Measurements from ENCODE around the gene CTNNA1.
"Not testable (repeated sequence)": the region's sequence is repeated elsewhere in the genome, so short reads cannot be mapped to it uniquely, and the experiment has no call there.

Gene CTNNA1

DNA sequence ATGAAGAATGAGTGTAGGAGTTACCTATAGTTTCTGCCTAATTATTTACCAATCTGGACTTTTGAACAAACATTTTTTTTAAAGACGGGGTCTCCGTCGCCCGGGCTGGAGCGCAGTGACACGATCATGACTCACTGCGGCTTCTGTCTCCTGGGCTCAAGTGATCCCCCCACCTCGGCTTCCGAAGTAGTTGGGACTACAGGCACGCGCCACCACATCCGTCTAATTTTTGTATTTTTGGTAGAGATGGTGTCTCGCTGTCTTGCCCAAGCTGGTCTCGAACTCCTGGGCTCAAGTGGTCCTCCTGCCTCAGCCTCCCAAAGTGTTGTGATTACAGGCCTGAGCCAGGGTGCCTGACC lies 1.5 kb downstream of the CTNNA1 start:
- peaks cover 0 to 43% (median 37%) of the 10 kb centered on the region in 5 donors for H3K4me1 ChIP-seq (ENCODE audit: control insufficient read depth in 5 of 5, insufficient read depth in 5 of 5, low read length in 5 of 5)
- no peaks in the 10 kb centered on the region for H3K27me3 ChIP-seq (ENCODE audit: control insufficient read depth in 5 of 5, insufficient read depth in 4 of 5, low read length in 5 of 5)
- H3K36me3 ChIP-seq (ENCODE audit: control insufficient read depth in 5 of 5, insufficient read depth in 5 of 5, low read length in 5 of 5), result peaks cover 0 to 14% (median 4%) of the 10 kb centered on the region in 5 donors
- H3K4me3 ChIP-seq (ENCODE audit: low read depth in 1 of 5, low read length in 5 of 5), result peak overlapping the region; percentile 75 to 89 (median 88)
- H3K9ac ChIP-seq (ENCODE audit: low read length in 5 of 5), result peak overlapping the region in 4 of 5 donors; percentile 73 to 99 (median 93)
- H3K27ac ChIP-seq (ENCODE audit: low read depth, low read length), result peak overlapping the region; percentile 96
- H3K9me3 ChIP-seq (ENCODE audit: control insufficient read depth in 5 of 5, low read length in 5 of 5), result peaks cover 0 to 3% (median 0%) of the 10 kb centered on the region in 5 donors

DNA sequence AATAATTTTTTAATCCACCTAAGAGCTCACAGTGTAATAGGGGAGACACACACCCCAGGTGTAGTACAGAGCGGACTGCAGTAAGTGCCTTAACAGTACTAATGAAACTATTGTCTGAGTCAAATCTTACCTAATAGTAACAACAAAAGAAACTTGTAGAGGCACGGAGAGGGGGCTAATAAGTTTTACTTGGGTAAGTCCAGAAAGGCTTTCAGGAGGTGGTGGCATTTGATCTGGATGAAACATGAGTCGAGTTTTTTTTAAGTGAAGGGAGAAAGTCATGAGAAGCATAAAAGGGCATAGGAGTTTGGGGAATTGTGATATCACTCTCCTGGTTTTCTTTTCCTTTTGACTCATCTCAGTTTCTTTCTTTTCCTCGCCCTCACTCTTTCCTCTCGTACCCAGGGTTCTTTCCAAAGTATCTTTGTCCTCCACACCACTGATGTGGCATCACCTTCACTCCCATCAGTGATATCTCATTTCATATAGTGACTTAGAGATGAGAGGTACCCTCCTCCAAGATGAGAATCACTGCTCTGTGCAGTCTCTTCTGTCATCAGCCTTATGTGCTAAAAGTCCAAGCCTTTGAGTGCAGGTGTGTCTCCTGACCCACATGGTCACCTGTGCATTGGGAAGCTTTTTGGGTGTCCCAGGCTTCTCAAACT lies 2.0 kb downstream of the CTNNA1 start:
- Histone ChIP-seq H3K9ac (ENCODE audit: low read length in 5 of 5) (peak overlapping the region in 1 of 5 donors; percentile 91), H3K36me3 (ENCODE audit: control insufficient read depth in 5 of 5, insufficient read depth in 5 of 5, low read length in 5 of 5) (peaks cover 0 to 14% (median 4%) of the 10 kb centered on the region in 5 donors), H3K27me3 (ENCODE audit: control insufficient read depth in 5 of 5, insufficient read depth in 4 of 5, low read length in 5 of 5) (no peaks in the 10 kb centered on the region), H3K27ac (ENCODE audit: low read depth, low read length) (peak overlapping the region; percentile 96), H3K4me3 (ENCODE audit: low read depth in 1 of 5, low read length in 5 of 5) (peak overlapping the region; percentile 75 to 89 (median 88)), H3K9me3 (ENCODE audit: control insufficient read depth in 5 of 5, low read length in 5 of 5) (peaks cover 0 to 3% (median 0%) of the 10 kb centered on the region in 5 donors), H3K4me1 (ENCODE audit: control insufficient read depth in 5 of 5, insufficient read depth in 5 of 5, low read length in 5 of 5) (peaks cover 0 to 43% (median 37%) of the 10 kb centered on the region in 5 donors)

DNA sequence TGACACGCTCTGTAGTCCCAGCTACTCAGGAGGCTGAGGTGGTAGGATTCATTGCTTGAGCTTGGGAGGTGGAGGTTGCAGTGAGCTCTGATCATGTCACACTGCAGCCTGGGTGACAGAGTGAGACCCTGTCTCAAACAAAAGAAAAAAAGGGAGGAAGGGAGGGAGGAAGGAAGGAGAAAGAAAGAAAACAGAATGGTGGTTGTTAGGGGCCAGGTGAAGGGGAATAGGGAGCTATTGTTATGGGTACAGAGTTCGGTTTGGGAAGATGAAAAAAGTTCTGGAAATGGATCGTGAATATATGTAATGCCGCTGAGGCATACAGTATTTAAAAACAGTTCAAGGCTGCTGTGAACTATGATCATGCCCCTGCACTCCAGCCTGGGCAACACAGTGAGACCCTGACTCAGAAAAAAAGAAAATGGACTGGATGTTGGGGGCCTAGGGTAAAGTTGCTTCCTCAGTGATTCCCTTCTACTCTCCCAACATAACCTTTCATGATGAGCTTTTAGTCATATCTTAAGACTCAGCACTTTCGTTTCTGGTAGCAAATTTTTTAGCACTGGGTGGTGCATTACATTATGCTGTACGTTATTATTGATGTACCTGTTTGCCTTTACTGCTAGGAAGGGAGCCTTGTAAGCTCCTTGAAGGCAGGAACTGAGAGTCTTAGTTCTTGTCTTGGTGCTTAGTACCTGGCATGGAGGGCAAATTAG lies 4.0 kb downstream of the CTNNA1 start:
- peaks cover 5 to 56% (median 49%) of the 10 kb centered on the region in 5 donors for H3K4me1 ChIP-seq (ENCODE audit: control insufficient read depth in 5 of 5, insufficient read depth in 5 of 5, low read length in 5 of 5)
- peaks cover 0 to 24% (median 9%) of the 10 kb centered on the region in 5 donors for H3K36me3 ChIP-seq (ENCODE audit: control insufficient read depth in 5 of 5, insufficient read depth in 5 of 5, low read length in 5 of 5)
- no peak overlapping the region for H3K4me3 ChIP-seq (ENCODE audit: low read depth in 1 of 5, low read length in 5 of 5)
- no peaks in the 10 kb centered on the region for H3K27me3 ChIP-seq (ENCODE audit: control insufficient read depth in 5 of 5, insufficient read depth in 4 of 5, low read length in 5 of 5)
- H3K9me3 ChIP-seq (ENCODE audit: control insufficient read depth in 5 of 5, low read length in 5 of 5), result peaks cover 0 to 3% (median 0%) of the 10 kb centered on the region in 5 donors
- no peak overlapping the region for H3K9ac ChIP-seq (ENCODE audit: low read length in 5 of 5)
- no peak overlapping the region for H3K27ac ChIP-seq (ENCODE audit: low read depth, low read length)

DNA sequence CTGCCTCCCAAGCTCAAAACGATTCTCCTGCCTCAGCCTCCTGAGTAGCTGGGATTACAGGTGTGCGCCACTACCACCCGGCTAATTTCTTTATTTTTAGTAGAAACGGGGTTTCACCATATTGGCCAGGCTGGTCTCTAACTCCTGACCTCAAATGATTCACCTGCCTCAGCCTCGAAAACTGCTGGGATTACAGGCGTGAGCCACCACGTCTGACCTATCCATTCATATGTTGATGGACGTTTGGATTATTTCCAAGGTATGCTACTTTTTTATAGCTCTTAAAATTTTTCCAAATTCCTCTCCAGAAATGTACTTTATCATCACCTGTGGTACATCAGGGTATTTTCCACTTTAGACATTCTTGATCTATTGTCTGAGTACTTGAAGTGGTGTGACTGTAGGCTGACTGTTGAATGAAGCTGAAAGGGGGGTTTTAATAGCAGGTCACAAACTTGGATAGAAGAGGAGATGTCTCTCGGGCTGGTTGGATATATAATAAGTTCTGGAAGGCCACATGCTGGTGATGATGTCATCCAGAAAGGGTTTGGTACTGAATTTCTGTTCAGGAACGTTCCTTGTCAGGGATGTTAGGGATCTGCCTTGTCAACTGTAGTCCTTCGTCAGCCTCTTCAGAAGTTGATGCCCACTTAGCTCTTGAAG lies 7.4 kb downstream of the CTNNA1 start:
- no peak overlapping the region for H3K27ac ChIP-seq (ENCODE audit: low read depth, low read length)
- H3K4me1 ChIP-seq (ENCODE audit: control insufficient read depth in 5 of 5, insufficient read depth in 5 of 5, low read length in 5 of 5), result peaks cover 5 to 53% (median 39%) of the 10 kb centered on the region in 5 donors

DNA sequence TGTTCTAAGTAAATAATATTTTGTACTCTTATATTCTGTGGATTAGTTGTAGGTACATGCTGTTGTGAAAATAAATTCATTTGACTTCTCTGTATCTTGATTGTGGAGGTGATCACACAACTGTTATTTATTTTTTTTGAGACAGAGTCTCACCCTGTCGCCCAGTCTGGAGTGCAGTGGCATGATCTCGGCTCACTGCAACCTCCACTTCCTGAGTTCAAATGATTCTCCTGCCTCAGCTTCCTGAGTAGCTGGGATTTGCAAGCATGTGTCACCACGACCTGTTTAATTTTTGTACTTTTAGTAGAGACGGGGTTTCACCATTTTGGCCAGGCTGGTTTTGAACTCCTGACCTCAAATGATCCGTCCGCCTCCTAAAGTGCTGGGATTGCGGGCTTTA lies 7.9 kb downstream of the CTNNA1 start:
- Histone ChIP-seq H3K36me3 (ENCODE audit: control insufficient read depth in 5 of 5, insufficient read depth in 5 of 5, low read length in 5 of 5) (peaks cover 0 to 20% (median 7%) of the 10 kb centered on the region in 5 donors), H3K4me1 (ENCODE audit: control insufficient read depth in 5 of 5, insufficient read depth in 5 of 5, low read length in 5 of 5) (peaks cover 5 to 52% (median 34%) of the 10 kb centered on the region in 5 donors)
- not testable (repeated sequence) for H3K27ac ChIP-seq (ENCODE audit: low read depth, low read length); H3K9ac ChIP-seq (ENCODE audit: low read length in 5 of 5); H3K27me3 ChIP-seq (ENCODE audit: control insufficient read depth in 5 of 5, insufficient read depth in 4 of 5, low read length in 5 of 5); H3K9me3 ChIP-seq (ENCODE audit: control insufficient read depth in 5 of 5, low read length in 5 of 5); H3K4me3 ChIP-seq (ENCODE audit: low read depth in 1 of 5, low read length in 5 of 5)

More for the DNA sequence above, 7.4 kb downstream of the CTNNA1 start:
- no peaks in the 10 kb centered on the region for H3K27me3 ChIP-seq (ENCODE audit: control insufficient read depth in 5 of 5, insufficient read depth in 4 of 5, low read length in 5 of 5)
- no peak overlapping the region for H3K9ac ChIP-seq (ENCODE audit: low read length in 5 of 5)
- H3K4me3 ChIP-seq (ENCODE audit: low read depth in 1 of 5, low read length in 5 of 5), result no peak overlapping the region
- peaks cover 0 to 20% (median 7%) of the 10 kb centered on the region in 5 donors for H3K36me3 ChIP-seq (ENCODE audit: control insufficient read depth in 5 of 5, insufficient read depth in 5 of 5, low read length in 5 of 5)
- H3K9me3 ChIP-seq (ENCODE audit: control insufficient read depth in 5 of 5, low read length in 5 of 5), result peaks cover 0 to 3% (median 0%) of the 10 kb centered on the region in 5 donors

DNA sequence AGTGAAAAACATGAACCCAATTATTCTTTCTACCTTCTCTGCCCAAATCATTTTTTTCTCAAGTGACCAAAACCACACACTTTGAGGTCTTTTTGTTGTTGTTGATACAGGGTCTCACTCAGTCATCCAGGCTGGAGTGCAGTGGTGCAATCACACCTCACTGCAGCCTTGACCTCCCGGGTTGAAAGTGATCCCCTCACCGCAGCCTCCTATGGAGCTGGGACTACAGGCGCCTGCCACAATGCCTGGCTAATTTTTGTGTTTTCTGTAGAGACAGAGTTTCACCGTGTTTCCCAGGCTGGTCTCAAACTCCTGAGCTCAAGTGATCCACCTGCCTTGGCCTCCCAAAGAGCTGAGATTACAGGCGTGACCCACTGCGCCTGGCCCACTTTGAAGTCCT lies 8.4 kb downstream of the CTNNA1 start:
- Histone ChIP-seq H3K4me1 (ENCODE audit: control insufficient read depth in 5 of 5, insufficient read depth in 5 of 5, low read length in 5 of 5) (peaks cover 5 to 46% (median 30%) of the 10 kb centered on the region in 5 donors), H3K27ac (ENCODE audit: low read depth, low read length) (peak overlapping the region; percentile 29), H3K36me3 (ENCODE audit: control insufficient read depth in 5 of 5, insufficient read depth in 5 of 5, low read length in 5 of 5) (peaks cover 0 to 20% (median 7%) of the 10 kb centered on the region in 5 donors)
- H3K9ac ChIP-seq (ENCODE audit: low read length in 5 of 5); H3K27me3 ChIP-seq (ENCODE audit: control insufficient read depth in 5 of 5, insufficient read depth in 4 of 5, low read length in 5 of 5); H3K9me3 ChIP-seq (ENCODE audit: control insufficient read depth in 5 of 5, low read length in 5 of 5); H3K4me3 ChIP-seq (ENCODE audit: low read depth in 1 of 5, low read length in 5 of 5): not testable (repeated sequence)

DNA sequence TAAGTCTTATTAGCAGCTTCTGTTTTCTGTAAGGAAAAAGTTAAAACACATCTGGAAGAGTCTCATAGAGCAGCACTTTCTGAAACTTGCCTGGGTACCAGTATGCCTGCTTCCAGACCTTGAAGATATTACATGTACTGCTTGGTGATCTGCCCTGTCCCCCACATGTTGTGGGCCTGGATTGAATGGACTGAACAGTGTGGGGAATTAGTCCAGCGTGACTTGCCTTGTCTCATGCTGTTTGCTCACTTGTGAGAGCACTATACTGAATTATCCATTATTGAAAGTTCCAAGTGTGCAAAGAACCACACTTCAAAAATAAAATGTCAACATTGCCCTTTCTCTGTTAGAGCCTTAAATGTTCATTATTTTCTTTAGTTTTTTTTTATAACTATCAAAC lies 8.9 kb downstream of the CTNNA1 start:
- peaks cover 0 to 3% (median 0%) of the 10 kb centered on the region in 5 donors for H3K9me3 ChIP-seq (ENCODE audit: control insufficient read depth in 5 of 5, low read length in 5 of 5)
- no peak overlapping the region for H3K9ac ChIP-seq (ENCODE audit: low read length in 5 of 5)
- H3K4me3 ChIP-seq (ENCODE audit: low read depth in 1 of 5, low read length in 5 of 5), result no peak overlapping the region
- no peaks in the 10 kb centered on the region for H3K27me3 ChIP-seq (ENCODE audit: control insufficient read depth in 5 of 5, insufficient read depth in 4 of 5, low read length in 5 of 5)
- peaks cover 5 to 45% (median 26%) of the 10 kb centered on the region in 5 donors for H3K4me1 ChIP-seq (ENCODE audit: control insufficient read depth in 5 of 5, insufficient read depth in 5 of 5, low read length in 5 of 5)
- H3K36me3 ChIP-seq (ENCODE audit: control insufficient read depth in 5 of 5, insufficient read depth in 5 of 5, low read length in 5 of 5), result peaks cover 0 to 20% (median 7%) of the 10 kb centered on the region in 5 donors
- peak overlapping the region; percentile 29 for H3K27ac ChIP-seq (ENCODE audit: low read depth, low read length)

DNA sequence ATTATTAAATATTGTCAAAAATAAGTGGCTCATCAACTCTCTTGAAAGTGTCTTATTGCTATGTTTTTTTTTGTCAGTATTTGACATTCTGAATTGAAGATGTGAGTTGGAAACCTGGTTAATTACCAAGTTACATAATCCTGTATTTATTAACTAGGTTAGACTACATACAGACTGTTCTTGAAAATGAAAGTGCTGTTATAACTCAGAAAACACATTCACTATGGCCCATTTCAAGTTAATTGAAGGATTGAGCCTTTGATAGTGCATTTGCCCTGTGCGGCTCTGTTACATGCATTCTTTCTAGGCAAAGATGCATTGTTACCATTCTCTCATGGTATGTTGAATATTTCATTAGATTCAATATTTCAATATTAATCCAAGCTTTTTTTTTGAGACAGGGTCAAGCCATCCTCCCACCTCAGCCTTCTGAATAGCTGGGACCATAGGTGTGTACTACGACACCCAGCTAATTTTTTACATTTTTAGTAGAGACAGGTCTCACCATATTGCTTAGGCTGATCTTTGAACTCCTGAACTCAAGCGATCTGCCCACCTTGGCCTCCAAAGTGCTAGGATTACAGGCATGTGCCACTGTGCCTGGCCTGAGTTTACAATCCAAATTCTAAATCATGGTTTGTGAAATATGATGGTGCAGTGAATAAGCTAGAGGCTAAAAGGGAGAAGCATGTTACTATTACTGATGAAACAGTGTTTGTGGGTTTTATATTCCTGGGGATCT lies 10.0 kb downstream of the CTNNA1 start:
- Histone ChIP-seq H3K9ac (ENCODE audit: low read length in 5 of 5) (no peak overlapping the region), H3K4me3 (ENCODE audit: low read depth in 1 of 5, low read length in 5 of 5) (no peak overlapping the region), H3K27ac (ENCODE audit: low read depth, low read length) (no peak overlapping the region), H3K27me3 (ENCODE audit: control insufficient read depth in 5 of 5, insufficient read depth in 4 of 5, low read length in 5 of 5) (no peaks in the 10 kb centered on the region), H3K36me3 (ENCODE audit: control insufficient read depth in 5 of 5, insufficient read depth in 5 of 5, low read length in 5 of 5) (peaks cover 0 to 19% (median 7%) of the 10 kb centered on the region in 5 donors), H3K9me3 (ENCODE audit: control insufficient read depth in 5 of 5, low read length in 5 of 5) (peaks cover 0 to 3% (median 0%) of the 10 kb centered on the region in 5 donors), H3K4me1 (ENCODE audit: control insufficient read depth in 5 of 5, insufficient read depth in 5 of 5, low read length in 5 of 5) (peaks cover 5 to 51% (median 29%) of the 10 kb centered on the region in 5 donors)

DNA sequence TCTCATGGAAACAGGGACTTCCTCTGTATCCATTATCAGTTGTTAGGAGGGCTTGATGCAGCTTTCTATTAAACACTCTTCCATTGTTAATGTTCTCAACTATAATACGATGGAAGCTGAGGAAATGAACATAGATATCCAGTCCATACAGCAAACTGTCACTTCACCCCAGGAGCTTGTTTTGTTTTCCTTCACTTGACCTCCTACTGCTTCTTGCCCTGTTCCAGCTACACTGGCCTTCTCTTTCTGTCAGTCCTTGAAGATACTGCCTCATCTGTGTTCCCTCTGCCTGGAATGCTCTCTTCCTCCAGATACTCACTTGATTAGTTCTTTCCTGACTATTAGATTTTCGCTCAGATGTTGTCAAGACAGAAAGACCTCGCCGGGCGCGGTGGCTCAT lies 17.1 kb downstream of the CTNNA1 start:
- Histone ChIP-seq H3K36me3 (ENCODE audit: control insufficient read depth in 5 of 5, insufficient read depth in 5 of 5, low read length in 5 of 5) (peaks cover 0 to 3% (median 0%) of the 10 kb centered on the region in 5 donors), H3K9me3 (ENCODE audit: control insufficient read depth in 5 of 5, low read length in 5 of 5) (no peaks in the 10 kb centered on the region), H3K27me3 (ENCODE audit: control insufficient read depth in 5 of 5, insufficient read depth in 4 of 5, low read length in 5 of 5) (no peaks in the 10 kb centered on the region), H3K9ac (ENCODE audit: low read length in 5 of 5) (no peak overlapping the region), H3K4me3 (ENCODE audit: low read depth in 1 of 5, low read length in 5 of 5) (no peak overlapping the region), H3K4me1 (ENCODE audit: control insufficient read depth in 5 of 5, insufficient read depth in 5 of 5, low read length in 5 of 5) (peaks cover 0 to 45% (median 41%) of the 10 kb centered on the region in 5 donors), H3K27ac (ENCODE audit: low read depth, low read length) (no peak overlapping the region)
